CD14-positive monocyte (primary cell): Measurements from ENCODE around the gene CD44. TPM values are rescaled to one million over a fixed set of nuclear protein-coding genes. Genes with fewer than 3 reads are reported as not detected.

Experiments used
- DNase-seq, 3 donors: peaks; one replicate each; pipeline ENCODE4 v3.0.0-alpha.2; 2011 to 2022
- H2AFZ ChIP-seq: 2 replicates; pipeline ENCODE4 v1.6.0; 2012; ENCODE audit warnings: mild to moderate bottlenecking, low read depth, low read length, inconsistent platforms; ENCODE audit not compliant: insufficient read depth, poor library complexity, severe bottlenecking
- H3K27ac ChIP-seq, 2 donors: 1 replicate in 1 of 2; 2 replicates in 1 of 2; pipeline ENCODE4 v1.5.1; 2012 to 2013; ENCODE audit warnings: low read length in 2 of 2, control low read depth in 1 of 2, inconsistent platforms in 1 of 2, low read depth in 1 of 2, mild to moderate bottlenecking in 1 of 2
- H3K27me3 ChIP-seq, 2 donors: one replicate each; pipeline versions ENCODE4 v1.6.0 to v1.6.1; 2011 to 2013; ENCODE audit warnings: low read length in 2 of 2; ENCODE audit not compliant: control insufficient read depth in 2 of 2, insufficient read depth in 2 of 2
- H3K36me3 ChIP-seq, 2 donors: replicated peaks in 1 of 2; 1 replicate in 1 of 2; 2 replicates in 1 of 2; pipeline versions ENCODE4 v1.5.1 to v1.6.1; 2012 to 2013; ENCODE audit warnings: low read length in 2 of 2, control low read depth in 1 of 2, inconsistent platforms in 1 of 2, mild to moderate bottlenecking in 1 of 2; ENCODE audit not compliant: insufficient read depth in 2 of 2, control insufficient read depth in 1 of 2
- H3K4me1 ChIP-seq, 2 donors: 1 replicate in 1 of 2; 2 replicates in 1 of 2; pipeline versions ENCODE4 v1.5.1 to v1.6.1; 2012 to 2013; ENCODE audit warnings: low read length in 2 of 2, control low read depth in 1 of 2, inconsistent platforms in 1 of 2, mild to moderate bottlenecking in 1 of 2, moderate library complexity in 1 of 2; ENCODE audit not compliant: insufficient read depth in 2 of 2, control insufficient read depth in 1 of 2
- H3K4me2 ChIP-seq: replicated peaks from 2 replicates; pipeline ENCODE3; 2012; ENCODE audit warnings: low read length, moderate library complexity, mild to moderate bottlenecking; ENCODE audit not compliant: poor library complexity, severe bottlenecking; ENCODE audit errors: extremely low read depth
- H3K4me3 ChIP-seq, 3 experiments: fragments of 200-600 bp in 1 of 3; sonication (generic) in 1 of 3; replicated peaks in 1 of 3; 1 replicate in 2 of 3; 2 replicates in 1 of 3; pipeline ENCODE4 v1.5.1; 2011 to 2013; ENCODE audit warnings: low read length in 3 of 3, mild to moderate bottlenecking in 3 of 3, control low read depth in 2 of 3, low read depth in 2 of 3, inconsistent platforms in 1 of 3, moderate library complexity in 1 of 3
- H3K79me2 ChIP-seq: 2 replicates; pipeline ENCODE4 v1.6.0; 2012; ENCODE audit warnings: mild to moderate bottlenecking, control low read depth, inconsistent platforms, low read length, moderate library complexity; ENCODE audit not compliant: insufficient read depth
- H3K9ac ChIP-seq: 2 replicates; pipeline ENCODE4 v1.6.0; 2017; ENCODE audit warnings: low read length, mild to moderate bottlenecking; ENCODE audit not compliant: insufficient read depth, poor library complexity, severe bottlenecking
- H3K9me3 ChIP-seq, 2 donors: replicated peaks in 1 of 2; 1 replicate in 1 of 2; 2 replicates in 1 of 2; pipeline versions ENCODE4 v1.5.1 to v1.6.1; 2012 to 2013; ENCODE audit warnings: low read length in 2 of 2, control low read depth in 1 of 2; ENCODE audit not compliant: control insufficient read depth in 1 of 2, insufficient read depth in 1 of 2
- H4K20me1 ChIP-seq: 2 replicates; pipeline ENCODE4 v1.6.0; 2012; ENCODE audit warnings: mild to moderate bottlenecking, low read length, control low read depth, moderate library complexity; ENCODE audit not compliant: insufficient read depth
- H3K27ac Mint-ChIP-seq, 7 donors: one replicate each; pipeline ENCODE4 v1.8.0; 2020; ENCODE audit warnings: mild to moderate bottlenecking in 7 of 7, mixed read lengths in 7 of 7, moderate library complexity in 6 of 7, inconsistent platforms in 2 of 7
- H3K27me3 Mint-ChIP-seq, 3 donors: one replicate each; pipeline ENCODE4 v1.8.0; 2021 to 2022; ENCODE audit warnings: low read depth in 3 of 3, mild to moderate bottlenecking in 3 of 3, mixed read lengths in 3 of 3, moderate library complexity in 3 of 3, inconsistent platforms in 1 of 3
- H3K36me3 Mint-ChIP-seq, 2 donors: one replicate each; pipeline ENCODE4 v1.8.0; 2020; ENCODE audit warnings: mixed read lengths in 2 of 2, inconsistent platforms in 1 of 2, mild to moderate bottlenecking in 1 of 2
- H3K4me1 Mint-ChIP-seq: one replicate; pipeline ENCODE4 v1.8.0; 2020; ENCODE audit warnings: mild to moderate bottlenecking, mixed read lengths
- H3K4me3 Mint-ChIP-seq, 2 donors: one replicate each; pipeline ENCODE4 v1.8.0; 2020; ENCODE audit warnings: mild to moderate bottlenecking in 2 of 2, mixed read lengths in 2 of 2, moderate library complexity in 1 of 2
- H3K9me3 Mint-ChIP-seq, 7 donors: one replicate each; pipeline ENCODE4 v1.8.0; 2020 to 2022; ENCODE audit warnings: mixed read lengths in 7 of 7, mild to moderate bottlenecking in 6 of 7, moderate library complexity in 6 of 7, inconsistent platforms in 2 of 7
- CTCF ChIP-seq: fragments of 200-600 bp; IDR thresholded peaks from one replicate; pipeline ENCODE4 v1.8.0; 2022; ENCODE audit warnings: antibody characterized with exemption, mild to moderate bottlenecking
- WGBS: methylation state at CpG from one replicate; pipeline ENCODE4 v1.1.5; 2013; ENCODE audit warnings: missing lambda C conversion rate; ENCODE audit not compliant: insufficient coverage; 5-methylcytosine and 5-hydroxymethylcytosine counted together
- intact Hi-C, 2 donors: fragments of 100-400 bp; cut with micrococcal nuclease; formaldehyde crosslinking; loops; one replicate each; pipeline versions ENCODE4 v1.15.0 to v1.15.1; 2023
- polyA plus RNA-seq, 3 donors: library from polyadenylated mRNA; depleted of rRNA in 1 of 3; unstranded in 2 of 3; stranded (reverse) in 1 of 3; fragments of 300-500 nt in 2 of 3; fragments of >200 nt in 1 of 3; fragmentation: Illumina TruSeq in 2 of 3; gene quantifications; 1 replicate in 2 of 3; 2 replicates in 1 of 3; pipeline ENCODE4 v1.2.3, GENCODE V29; 2012 to 2021

CD44 gene
- polyA plus RNA-seq, 3 donors, result 415 to 866 (median 531) TPM

GRCh38 chr11:35241531-35241930, 102.6 kb downstream of the CD44 start:
- H2AFZ ChIP-seq, result no peak overlapping the region
- H3K36me3 Mint-ChIP-seq, result no peaks in the 10 kb centered on the region
- no CpG with 5 or more reads among the region's 1 CpG for WGBS
- no peak overlapping the region for H3K27ac ChIP-seq
- H3K9ac ChIP-seq, result no peak overlapping the region
- H3K4me3 ChIP-seq, result no peak overlapping the region
- no peak for TF ChIP-seq CTCF
- H4K20me1 ChIP-seq, result no peaks in the 10 kb centered on the region
- H3K27me3 ChIP-seq, result no peaks in the 10 kb centered on the region
- intact Hi-C loops, result loop anchor here in 1 of 2 donors (10.0 kb wide), 1 partner anchor 53 kb away; no protein-coding TSS in a partner anchor
- no peak overlapping the region for H3K4me2 ChIP-seq
- no peak for DNase-seq
- H3K27me3 Mint-ChIP-seq, result peaks cover 0 to 3% (median 0%) of the 10 kb centered on the region in 3 donors
- H3K9me3 ChIP-seq, result no peaks in the 10 kb centered on the region
- H3K4me3 Mint-ChIP-seq, result no peak overlapping the region
- H3K9me3 Mint-ChIP-seq, result peaks cover 0 to 2% (median 0%) of the 10 kb centered on the region in 7 donors
- H3K79me2 ChIP-seq, result no peaks in the 10 kb centered on the region
- H3K4me1 Mint-ChIP-seq, result peaks cover 32% of the 10 kb centered on the region
- H3K36me3 ChIP-seq, result no peaks in the 10 kb centered on the region
- H3K4me1 ChIP-seq, result peaks cover 27 to 34% of the 10 kb centered on the region in 2 donors
- no peak overlapping the region for H3K27ac Mint-ChIP-seq

- WGBS, result 100% methylated on average over 1 of the region's 3 CpGs
- Histone ChIP-seq H3K4me3 (no peak overlapping the region), H3K27ac (no peak overlapping the region), H3K4me1 (peaks cover 16 to 23% of the 10 kb centered on the region in 2 donors), H3K9ac (no peak overlapping the region), H3K36me3 (no peaks in the 10 kb centered on the region), H3K4me2 (no peak overlapping the region), H4K20me1 (no peaks in the 10 kb centered on the region), H3K79me2 (no peaks in the 10 kb centered on the region), H3K9me3 (no peaks in the 10 kb centered on the region), H2AFZ (no peak overlapping the region), H3K27me3 (no peaks in the 10 kb centered on the region)
- H3K27ac Mint-ChIP-seq, result no peak overlapping the region
- H3K36me3 Mint-ChIP-seq, result no peaks in the 10 kb centered on the region
- no peak for DNase-seq
- H3K27me3 Mint-ChIP-seq, result peaks cover 0 to 3% (median 0%) of the 10 kb centered on the region in 3 donors
- H3K4me1 Mint-ChIP-seq, result peaks cover 21% of the 10 kb centered on the region
- intact Hi-C loops, result loop anchor here in 1 of 2 donors (10.0 kb wide), 1 partner anchor 52 kb away; no protein-coding TSS in a partner anchor
- no peak overlapping the region for H3K4me3 Mint-ChIP-seq
- peaks cover 0 to 2% (median 0%) of the 10 kb centered on the region in 7 donors for H3K9me3 Mint-ChIP-seq
- TF ChIP-seq CTCF, result no peak
Observed at GRCh38 chr11:35242412-35243242, 103.7 kb downstream of the CD44 start.
